Lower leg skin (tissue), 4 donors: Measurements from ENCODE around the gene NR2F1-AS1. TPM values are rescaled to one million over a fixed set of nuclear protein-coding genes. Genes with fewer than 3 reads are reported as not detected.
A peak's percentile ranks its signal among the peaks of the same experiment; 100 is the strongest.

Experiments used
- DNase-seq, 2 donors: peaks; one replicate each; pipeline ENCODE4 v3.0.0-alpha.2; 2019; ENCODE audit warnings: low spot score in 2 of 2
- H3K4me3 ChIP-seq: fragments of 200-600 bp; sonication (generic); 2 replicates; pipeline ENCODE4 v1.5.1; 2017; ENCODE audit warnings: mild to moderate bottlenecking, low read depth; ENCODE audit not compliant: poor library complexity, severe bottlenecking
- POLR2A ChIP-seq, 2 donors: fragments of 450-650 bp; IDR thresholded peaks; one replicate each; pipeline ENCODE4 v1.6.1; 2016 to 2017; ENCODE audit warnings: antibody characterized with exemption in 2 of 2, mild to moderate bottlenecking in 1 of 2, moderate library complexity in 1 of 2
- WGBS, 2 donors: methylation state at CpG; one replicate each; pipeline ENCODE4 v1.1.5; 2018; 5-methylcytosine and 5-hydroxymethylcytosine counted together
- intact Hi-C: fragments of 100-400 bp; cut with DNase I; formaldehyde crosslinking; loops from one replicate; pipeline ENCODE4 v1.15.0; 2023; ENCODE audit warnings: low total_unique reads
- total RNA-seq, 4 donors: library from RNA; depleted of rRNA; stranded (reverse); fragments of >200 nt; gene quantifications; one replicate each; pipeline ENCODE4 v1.1.0, GENCODE V29; 2016
- TF ChIP-seq, protein P1 (sequence below), 3 donors: fragments of 450-650 bp; IDR thresholded peaks; one replicate each; pipeline ENCODE4 v1.5.1; 2016; ENCODE audit warnings: antibody characterized with exemption in 3 of 3, mild to moderate bottlenecking in 3 of 3, moderate library complexity in 2 of 3

NR2F1-AS1 gene
- total RNA-seq, 4 donors from 2014 or later: 0.30 to 1.7 (median 1.0) TPM; not detected in 1

DNA sequence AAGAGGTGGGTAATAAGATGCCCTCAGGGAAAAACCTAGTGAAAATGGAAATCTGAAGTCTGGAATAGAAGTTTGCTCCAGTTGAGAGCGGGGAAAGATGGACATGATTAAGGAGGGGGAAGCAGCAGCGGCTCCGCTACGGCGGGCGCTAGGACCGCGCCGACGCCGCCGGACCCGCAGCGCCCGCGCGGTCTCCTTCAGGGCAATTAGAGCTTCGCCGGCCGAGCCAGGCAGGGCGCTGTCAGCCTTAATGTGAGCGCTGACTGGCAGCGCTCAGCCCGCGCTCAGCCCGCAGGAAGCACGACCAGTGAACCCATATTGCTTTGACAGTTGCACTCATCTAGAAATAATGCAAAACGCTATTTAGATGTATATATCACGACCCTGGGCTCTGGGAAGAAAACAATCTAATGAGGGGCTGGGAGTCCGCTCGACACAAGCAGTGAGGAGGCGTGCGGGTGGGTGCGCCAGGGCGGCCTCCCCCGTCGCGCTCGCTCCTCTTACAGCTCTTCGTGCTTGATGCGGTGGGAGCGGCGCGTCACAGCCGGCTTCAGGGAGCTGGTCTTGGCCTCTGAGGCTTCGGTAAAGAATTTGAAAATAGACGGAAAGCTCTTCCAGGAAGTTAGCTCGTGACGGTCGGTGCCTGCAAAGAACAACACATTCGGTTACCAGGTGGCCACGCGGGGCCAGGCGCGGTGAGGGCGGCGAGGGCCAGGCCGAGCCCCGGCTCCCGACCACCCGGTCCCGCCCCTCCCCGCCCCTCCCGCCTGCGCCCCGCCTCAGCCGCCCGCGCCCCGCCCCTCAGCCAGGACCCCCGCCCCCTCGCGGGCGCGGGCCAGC, 39.7 kb upstream of the NR2F1-AS1 start:
- intact Hi-C loops: no loop called here
- H3K4me3 ChIP-seq: peak overlapping the region; percentile 21
- peak in 1 of 2 donors; percentile 87 for DNase-seq
- WGBS, 2 donors: 1 to 6% methylated on average over 37 to 66 of the region's 75 CpGs
- TF ChIP-seq POLR2A (IDR thresholded peaks at IDR 0.05): no peak
- TF ChIP-seq, protein P1, sequence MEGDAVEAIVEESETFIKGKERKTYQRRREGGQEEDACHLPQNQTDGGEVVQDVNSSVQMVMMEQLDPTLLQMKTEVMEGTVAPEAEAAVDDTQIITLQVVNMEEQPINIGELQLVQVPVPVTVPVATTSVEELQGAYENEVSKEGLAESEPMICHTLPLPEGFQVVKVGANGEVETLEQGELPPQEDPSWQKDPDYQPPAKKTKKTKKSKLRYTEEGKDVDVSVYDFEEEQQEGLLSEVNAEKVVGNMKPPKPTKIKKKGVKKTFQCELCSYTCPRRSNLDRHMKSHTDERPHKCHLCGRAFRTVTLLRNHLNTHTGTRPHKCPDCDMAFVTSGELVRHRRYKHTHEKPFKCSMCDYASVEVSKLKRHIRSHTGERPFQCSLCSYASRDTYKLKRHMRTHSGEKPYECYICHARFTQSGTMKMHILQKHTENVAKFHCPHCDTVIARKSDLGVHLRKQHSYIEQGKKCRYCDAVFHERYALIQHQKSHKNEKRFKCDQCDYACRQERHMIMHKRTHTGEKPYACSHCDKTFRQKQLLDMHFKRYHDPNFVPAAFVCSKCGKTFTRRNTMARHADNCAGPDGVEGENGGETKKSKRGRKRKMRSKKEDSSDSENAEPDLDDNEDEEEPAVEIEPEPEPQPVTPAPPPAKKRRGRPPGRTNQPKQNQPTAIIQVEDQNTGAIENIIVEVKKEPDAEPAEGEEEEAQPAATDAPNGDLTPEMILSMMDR (IDR thresholded peaks at IDR 0.05): no peak

DNA sequence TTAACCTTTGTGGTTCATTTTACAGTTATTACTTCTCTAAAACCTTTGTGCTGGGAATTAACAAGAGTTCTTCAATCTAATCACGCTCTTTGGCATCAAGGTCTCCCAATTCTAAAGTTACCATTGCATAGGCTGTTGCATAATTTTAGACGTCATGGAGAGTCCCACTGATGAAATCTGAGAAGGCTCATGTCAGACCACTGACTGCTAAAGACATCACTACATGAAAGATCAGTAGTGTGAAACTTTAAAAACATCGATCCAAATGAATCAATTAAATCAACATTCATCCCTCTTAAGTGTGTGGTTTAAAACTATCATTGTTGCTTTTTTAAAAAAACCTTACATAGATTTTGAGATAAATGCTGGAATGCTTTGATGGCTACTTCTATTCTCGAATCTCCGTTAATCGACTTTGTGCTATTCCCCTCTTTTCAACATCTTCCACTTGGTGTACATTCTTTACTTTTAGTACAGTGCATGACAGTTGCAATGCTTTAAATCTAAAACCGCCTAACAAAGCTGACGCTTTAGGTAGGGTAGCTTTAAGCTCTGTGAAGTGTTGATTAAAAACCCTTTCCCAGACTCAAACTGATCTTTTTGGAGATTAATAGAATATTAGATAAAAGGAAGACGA, 35.6 kb upstream of the NR2F1-AS1 start:
- no peak for DNase-seq
- TF ChIP-seq, protein P1 (IDR thresholded peaks at IDR 0.05): no peak
- no peak for TF ChIP-seq POLR2A (IDR thresholded peaks at IDR 0.05)
- WGBS, 2 donors: 91 to 93% methylated on average over 9 of the region's 9 CpGs
- H3K4me3 ChIP-seq: no peak overlapping the region
- intact Hi-C loops: no loop called here

DNA sequence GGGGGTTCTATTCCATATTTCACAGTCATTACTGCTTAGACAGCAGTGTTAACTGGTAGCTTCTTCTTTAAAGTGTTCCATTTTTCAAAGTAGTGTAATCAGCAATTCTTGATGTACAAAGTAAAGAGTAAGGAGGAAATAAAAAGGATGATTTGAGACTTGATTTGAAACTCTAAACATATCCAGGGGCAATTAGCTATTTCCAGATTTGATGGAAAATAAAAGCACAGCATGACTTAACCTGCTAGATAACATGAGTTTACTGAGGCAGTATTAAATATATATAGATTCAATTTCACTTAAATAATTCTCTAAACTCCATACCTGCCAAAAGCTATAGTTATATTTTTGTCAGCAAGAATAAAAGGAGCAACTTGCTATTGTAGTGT, 31.8 kb upstream of the NR2F1-AS1 start:
- no peak overlapping the region for H3K4me3 ChIP-seq
- TF ChIP-seq, protein P1 (IDR thresholded peaks at IDR 0.05): no peak
- TF ChIP-seq POLR2A (IDR thresholded peaks at IDR 0.05): no peak
- no peak for DNase-seq
- intact Hi-C loops: no loop called here

DNA sequence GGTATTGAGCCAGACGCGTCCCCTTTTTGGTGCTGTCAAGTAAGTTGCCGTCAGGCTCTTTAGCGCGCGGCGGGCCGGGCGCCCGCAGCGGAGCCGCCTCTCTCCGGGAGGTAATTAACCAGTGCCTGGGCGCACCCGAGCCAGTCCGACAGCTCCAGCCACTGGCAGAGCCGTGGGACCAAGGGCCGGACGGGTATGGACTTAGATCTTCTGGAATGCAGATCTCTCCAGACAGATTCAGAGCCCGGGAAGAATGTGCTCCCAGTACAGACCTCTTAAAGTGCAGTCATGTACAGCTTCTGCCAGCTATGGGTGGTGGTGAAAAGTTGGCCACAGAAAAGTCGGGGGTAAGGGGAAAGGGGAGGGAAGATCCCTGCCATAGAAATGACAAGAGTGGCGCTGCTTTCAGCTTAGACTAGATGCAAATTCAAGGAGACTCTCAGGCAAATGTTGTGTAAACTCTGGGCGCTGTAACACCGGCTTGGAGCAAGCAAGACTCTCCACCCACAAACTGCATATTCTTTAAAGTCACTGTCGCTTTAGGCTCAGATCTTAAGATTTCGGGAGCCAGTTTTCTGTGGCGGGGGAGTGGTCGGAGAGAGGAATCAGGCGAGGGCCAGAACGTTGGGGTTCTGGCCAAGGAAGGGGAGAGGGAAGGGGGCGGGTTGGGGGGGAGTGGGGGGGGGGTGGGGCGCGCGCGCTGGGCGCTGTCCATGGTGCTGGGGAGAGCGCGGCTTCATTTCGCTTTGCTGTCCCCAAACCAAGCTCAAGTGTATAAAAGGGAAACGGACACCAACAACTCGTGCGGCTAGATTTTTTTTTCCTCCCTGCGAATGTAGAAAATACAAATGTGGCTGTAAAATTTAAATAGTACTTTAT, 31.2 kb upstream of the NR2F1-AS1 start:
- DNase-seq: no peak
- 4 to 5% methylated on average over 42 to 43 of the region's 43 CpGs for WGBS, 2 donors
- no peak for TF ChIP-seq POLR2A (IDR thresholded peaks at IDR 0.05)
- TF ChIP-seq, protein P1 (IDR thresholded peaks at IDR 0.05): no peak
- intact Hi-C loops: no loop called here
- no peak overlapping the region for H3K4me3 ChIP-seq

DNA sequence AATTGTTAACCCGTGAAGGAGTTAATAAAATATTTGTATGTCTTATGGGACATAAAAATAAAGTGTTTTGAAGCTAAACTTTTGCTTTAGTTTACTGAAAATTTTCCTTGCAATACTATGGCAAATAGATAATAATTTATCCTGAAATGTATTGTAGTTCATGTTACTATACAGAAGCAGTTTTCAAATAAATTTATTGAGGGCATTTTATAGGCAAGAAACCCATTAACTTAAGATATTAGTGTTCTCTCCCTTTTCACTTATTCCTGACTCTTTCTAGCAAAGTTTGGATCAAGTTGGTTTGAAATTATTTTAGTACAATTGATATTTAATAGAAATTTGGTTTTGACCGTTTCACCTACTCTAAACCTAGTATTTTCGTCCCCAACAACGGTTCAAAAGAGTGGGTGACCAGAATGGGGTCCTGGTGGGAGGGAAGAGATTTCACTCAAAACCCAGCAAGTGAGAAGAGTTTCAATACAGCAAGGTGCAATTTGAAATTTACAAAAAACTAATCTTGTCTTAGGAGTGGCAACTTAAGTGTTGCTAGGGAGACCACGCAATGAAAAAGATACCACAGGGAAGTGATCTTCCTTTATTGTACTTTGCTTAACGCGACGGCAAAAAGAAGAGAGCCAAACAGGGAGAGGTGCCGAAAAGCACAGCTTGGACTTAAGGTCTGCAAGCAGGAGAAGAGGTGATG, 30.4 kb upstream of the NR2F1-AS1 start:
- intact Hi-C loops: no loop called here
- TF ChIP-seq POLR2A (IDR thresholded peaks at IDR 0.05): no peak
- TF ChIP-seq, protein P1 (IDR thresholded peaks at IDR 0.05): no peak
- no peak for DNase-seq
- no peak overlapping the region for H3K4me3 ChIP-seq
- 11 to 12% methylated on average over 9 of the region's 9 CpGs for WGBS, 2 donors
